Stomach smooth muscle (tissue), 2 donors: ENCODE measurements around the gene VTN.
A peak's percentile ranks its signal among the peaks of the same experiment; 100 is the strongest.

Experiments used
- H3K27ac ChIP-seq: one replicate; pipeline ENCODE4 v1.7.0; 2013; ENCODE audit warnings: mild to moderate bottlenecking, low read length, inconsistent platforms
- H3K27me3 ChIP-seq, 2 donors: one replicate each; pipeline ENCODE4 v1.7.0; 2013; ENCODE audit warnings: low read length in 2 of 2; ENCODE audit not compliant: insufficient read depth in 2 of 2, control insufficient read depth in 1 of 2
- H3K36me3 ChIP-seq, 2 donors: one replicate each; pipeline ENCODE4 v1.7.0; 2013; ENCODE audit warnings: low read length in 2 of 2; ENCODE audit not compliant: control insufficient read depth in 2 of 2, insufficient read depth in 2 of 2
- H3K4me1 ChIP-seq: one replicate; pipeline ENCODE4 v1.7.0; 2013; ENCODE audit warnings: low read length; ENCODE audit not compliant: control insufficient read depth, insufficient read depth
- H3K4me3 ChIP-seq, 2 donors: one replicate each; pipeline ENCODE4 v1.7.0; 2013; ENCODE audit warnings: low read length in 2 of 2
- H3K9ac ChIP-seq, 2 donors: one replicate each; pipeline ENCODE4 v1.7.0; 2013; ENCODE audit warnings: low read length in 2 of 2, mild to moderate bottlenecking in 1 of 2
- H3K9me3 ChIP-seq, 2 donors: one replicate each; pipeline ENCODE4 v1.7.0; 2013; ENCODE audit warnings: low read length in 2 of 2; ENCODE audit not compliant: control insufficient read depth in 2 of 2
- donor health status: healthy.
- donor health status: Pancreatic carcinoma.

Gene VTN

DNA sequence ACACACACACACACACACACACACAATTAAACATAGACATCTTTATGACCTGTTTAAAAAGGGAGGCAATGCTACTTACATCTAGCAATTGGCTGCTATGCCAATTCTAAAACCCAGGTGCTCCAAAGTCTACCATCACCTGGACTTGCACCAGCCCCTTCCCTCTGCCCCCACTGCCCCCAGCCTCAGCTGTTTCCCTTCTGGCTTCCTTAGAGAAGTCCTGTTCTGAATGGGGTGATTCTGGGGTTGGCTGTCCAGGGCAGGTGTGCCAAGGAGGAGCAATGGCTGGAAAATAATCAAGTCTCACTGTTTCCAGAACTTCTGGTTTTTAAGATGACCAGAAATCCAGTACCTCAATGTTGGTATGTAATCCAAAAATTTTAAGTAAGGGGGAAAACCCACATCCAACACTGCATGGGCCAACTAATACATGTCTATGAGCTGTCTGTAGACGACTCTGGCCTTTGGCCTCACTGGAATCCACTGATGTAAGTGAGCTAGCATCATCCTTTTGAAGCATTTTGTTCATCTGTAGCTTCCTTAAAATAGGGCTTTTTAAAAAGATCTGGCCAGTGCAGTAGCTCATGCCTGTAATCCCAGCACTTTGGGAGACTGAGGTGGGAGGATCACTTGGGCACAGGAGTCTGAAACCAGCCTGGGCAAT is 36.9 kb downstream of the VTN start:
- H3K4me1 ChIP-seq, result peaks cover 31% of the 10 kb centered on the region
- H3K36me3 ChIP-seq, result peaks cover 20 to 21% of the 10 kb centered on the region in 2 donors
- H3K27me3 ChIP-seq, result no peaks in the 10 kb centered on the region
- H3K9ac ChIP-seq, result peak overlapping the region in 1 of 2 donors; percentile 5
- H3K9me3 ChIP-seq, result no peaks in the 10 kb centered on the region
- no peak overlapping the region for H3K27ac ChIP-seq
- H3K4me3 ChIP-seq, result no peak overlapping the region

DNA sequence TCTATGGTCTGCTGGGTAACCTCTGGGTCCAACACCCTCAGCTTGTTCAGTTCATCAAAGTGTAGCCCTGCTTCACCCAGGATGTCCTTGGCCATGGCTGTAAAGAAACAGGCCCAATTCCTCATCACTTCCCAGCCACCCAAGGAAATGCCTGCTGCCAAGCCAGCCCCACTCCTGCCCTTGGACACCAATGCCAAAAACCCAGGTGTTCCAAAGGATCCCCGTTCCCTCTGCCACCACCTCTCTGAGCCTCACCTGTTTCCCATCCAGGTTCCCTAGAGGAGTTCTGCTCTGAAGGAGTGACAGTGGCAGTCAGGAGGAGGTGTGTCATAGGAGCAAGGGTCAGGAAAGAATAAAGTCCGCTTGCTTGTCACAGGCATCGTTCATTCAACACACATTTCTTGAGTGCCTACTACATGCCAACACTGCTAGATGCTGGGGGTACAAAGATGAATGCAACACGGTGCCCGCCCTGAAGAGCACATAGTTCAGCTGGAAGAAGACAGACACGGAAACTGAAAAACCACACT is 38.2 kb downstream of the VTN start:
- H3K4me1 ChIP-seq, result peaks cover 31% of the 10 kb centered on the region
- peaks cover 20 to 30% of the 10 kb centered on the region in 2 donors for H3K36me3 ChIP-seq
- H3K27ac ChIP-seq, result no peak overlapping the region
- no peak overlapping the region for H3K4me3 ChIP-seq
- no peaks in the 10 kb centered on the region for H3K9me3 ChIP-seq
- no peaks in the 10 kb centered on the region for H3K27me3 ChIP-seq
- H3K9ac ChIP-seq, result no peak overlapping the region

DNA sequence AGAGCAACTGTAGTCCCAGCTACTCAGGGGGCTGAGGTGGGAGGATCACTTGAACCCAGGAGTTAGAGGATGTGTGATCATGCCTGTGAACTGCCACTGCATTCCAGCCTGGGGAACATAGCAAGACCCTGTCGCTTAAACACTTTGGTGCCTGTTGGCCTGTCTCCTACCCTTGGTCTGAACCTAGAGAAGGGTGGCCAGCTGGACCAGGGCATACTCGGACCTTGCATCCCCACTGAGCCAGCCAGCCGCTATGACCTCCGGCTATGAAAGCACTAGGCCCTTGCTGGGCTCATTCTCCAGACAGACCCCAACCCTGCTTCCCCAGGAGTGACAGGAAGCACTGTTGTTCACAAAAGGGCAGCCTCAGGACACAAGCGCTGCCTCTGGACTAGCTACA is 39.4 kb downstream of the VTN start:
- Histone ChIP-seq H3K36me3 (peaks cover 24 to 30% of the 10 kb centered on the region in 2 donors), H3K9me3 (no peaks in the 10 kb centered on the region), H3K27me3 (no peaks in the 10 kb centered on the region), H3K4me1 (peaks cover 19% of the 10 kb centered on the region), H3K9ac (no peak overlapping the region), H3K27ac (no peak overlapping the region), H3K4me3 (no peak overlapping the region)

DNA sequence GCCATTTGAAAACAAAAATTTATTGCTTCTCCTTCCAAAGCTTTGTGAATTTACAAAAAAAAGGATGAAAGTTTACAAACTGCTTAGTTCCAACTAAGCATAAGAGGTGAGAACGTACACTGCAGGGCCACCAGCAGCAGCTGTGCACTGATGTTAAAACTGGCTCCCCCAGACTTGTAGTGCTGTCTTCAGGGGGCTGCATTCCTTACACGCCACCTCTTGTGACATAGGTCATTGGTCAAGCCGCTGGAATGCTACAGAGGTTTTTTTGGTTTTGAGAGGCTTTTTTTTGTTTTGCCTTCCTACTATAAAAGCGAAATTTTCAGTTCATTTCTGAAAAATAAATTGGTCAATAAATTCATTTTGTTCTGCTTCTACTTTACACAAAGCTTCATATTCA is 41.8 kb downstream of the VTN start:
- Histone ChIP-seq H3K9me3 (no peaks in the 10 kb centered on the region), H3K27me3 (no peaks in the 10 kb centered on the region), H3K4me3 (no peak overlapping the region), H3K36me3 (peaks cover 24 to 30% of the 10 kb centered on the region in 2 donors), H3K27ac (no peak overlapping the region), H3K9ac (no peak overlapping the region), H3K4me1 (peaks cover 3% of the 10 kb centered on the region)

DNA sequence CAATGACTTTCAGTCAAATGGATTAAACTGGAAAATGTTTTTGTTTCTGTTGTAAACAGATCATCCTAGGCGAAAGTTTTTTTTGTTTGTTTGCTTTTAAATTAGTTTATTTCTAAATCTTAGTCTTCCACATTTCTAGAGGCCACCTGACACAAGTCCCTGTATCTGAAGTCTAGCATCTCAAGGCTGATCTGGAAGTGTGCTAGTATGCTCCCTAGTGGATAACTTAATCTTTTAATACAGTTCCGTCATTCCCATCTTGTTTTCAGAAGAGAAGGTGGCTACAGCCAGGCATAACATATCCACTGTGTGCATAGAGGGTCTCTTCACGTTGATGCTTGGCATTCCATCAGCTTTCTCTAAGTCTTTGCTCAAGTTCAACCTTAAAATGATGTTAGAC is 42.4 kb downstream of the VTN start:
- Histone ChIP-seq H3K27ac (no peak overlapping the region), H3K36me3 (peaks cover 24 to 30% of the 10 kb centered on the region in 2 donors), H3K4me3 (no peak overlapping the region), H3K4me1 (no peaks in the 10 kb centered on the region), H3K9me3 (no peaks in the 10 kb centered on the region), H3K27me3 (no peaks in the 10 kb centered on the region), H3K9ac (no peak overlapping the region)

DNA sequence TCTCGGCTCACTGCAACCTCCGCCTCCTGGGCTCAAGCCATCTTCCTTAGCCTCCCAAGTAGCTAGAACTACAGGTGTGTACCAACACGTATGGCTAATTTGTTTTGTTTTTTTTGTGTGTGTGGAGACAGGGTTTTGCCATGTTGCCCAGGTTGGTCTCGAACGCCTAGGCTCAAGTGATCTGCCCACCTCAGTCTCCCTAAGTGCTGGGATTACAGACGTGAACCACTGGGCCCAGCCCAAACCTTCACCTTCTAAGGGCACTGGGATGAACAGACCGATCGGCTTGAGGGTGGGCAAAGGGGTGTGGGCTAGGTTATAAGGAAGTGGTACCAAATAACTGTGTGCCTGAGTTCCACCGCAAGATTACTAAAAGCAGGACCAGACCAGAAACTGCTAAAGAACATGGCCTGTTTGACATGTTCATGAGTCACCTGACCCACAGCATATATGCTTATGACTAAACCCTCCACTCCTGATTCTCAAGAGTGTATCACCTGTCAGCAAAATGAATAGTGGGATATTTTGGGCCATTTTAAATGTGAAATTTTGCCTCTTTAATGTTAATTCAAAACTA is 43.0 kb downstream of the VTN start:
- H3K4me3 ChIP-seq, result no peak overlapping the region
- peaks cover 24 to 29% of the 10 kb centered on the region in 2 donors for H3K36me3 ChIP-seq
- no peak overlapping the region for H3K9ac ChIP-seq
- H3K9me3 ChIP-seq, result no peaks in the 10 kb centered on the region
- no peaks in the 10 kb centered on the region for H3K27me3 ChIP-seq
- no peaks in the 10 kb centered on the region for H3K4me1 ChIP-seq
- H3K27ac ChIP-seq, result no peak overlapping the region

DNA sequence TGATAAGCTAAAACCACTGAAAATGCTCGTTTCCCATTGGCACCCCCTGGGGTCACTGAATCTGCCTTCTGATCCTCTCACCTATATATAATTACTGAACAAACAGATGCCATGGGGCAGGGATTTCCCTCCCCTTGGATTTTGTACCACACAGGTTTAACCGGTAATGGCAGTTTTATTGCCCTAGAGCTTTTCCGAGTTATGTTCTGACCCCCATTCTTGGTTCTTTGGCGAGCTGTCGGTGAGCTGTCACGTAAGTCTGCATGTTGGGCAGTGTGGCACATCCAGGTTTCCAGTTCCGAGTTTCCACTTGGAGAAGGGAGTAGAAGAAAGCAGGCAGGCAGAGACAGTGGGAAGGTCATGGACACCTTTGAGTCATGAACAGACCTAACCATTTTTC is 44.0 kb downstream of the VTN start:
- H3K27ac ChIP-seq, result no peak overlapping the region
- no peaks in the 10 kb centered on the region for H3K4me1 ChIP-seq
- H3K4me3 ChIP-seq, result no peak overlapping the region
- no peak overlapping the region for H3K9ac ChIP-seq
- no peaks in the 10 kb centered on the region for H3K9me3 ChIP-seq
- H3K27me3 ChIP-seq, result no peaks in the 10 kb centered on the region
- peaks cover 14 to 19% of the 10 kb centered on the region in 2 donors for H3K36me3 ChIP-seq

DNA sequence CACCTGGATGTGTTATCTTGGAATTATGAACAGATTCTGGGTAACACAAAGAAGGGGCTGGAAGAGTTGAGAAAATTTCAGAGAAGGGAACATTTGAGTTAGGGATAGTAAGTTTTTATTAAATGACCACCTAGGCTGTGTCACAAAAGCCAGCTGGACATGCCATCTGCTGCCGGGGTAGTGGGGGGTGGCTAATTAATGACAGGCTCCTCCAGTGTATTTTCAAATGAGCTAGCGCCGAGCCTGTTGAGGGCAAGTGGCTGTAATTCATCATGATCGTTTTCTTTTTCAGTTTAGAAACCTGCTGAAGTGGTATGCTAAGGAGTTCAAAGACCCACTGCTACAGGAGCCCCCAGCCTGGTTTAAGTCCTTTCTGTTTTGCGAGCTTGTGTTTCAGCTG is 44.9 kb downstream of the VTN start:
- H3K27ac ChIP-seq, result no peak overlapping the region
- no peak overlapping the region for H3K9ac ChIP-seq
- H3K36me3 ChIP-seq, result peaks cover 13 to 19% of the 10 kb centered on the region in 2 donors
- peaks cover under 1% of the 10 kb centered on the region for H3K4me1 ChIP-seq
- H3K9me3 ChIP-seq, result no peaks in the 10 kb centered on the region
- H3K4me3 ChIP-seq, result no peak overlapping the region
- H3K27me3 ChIP-seq, result no peaks in the 10 kb centered on the region

DNA sequence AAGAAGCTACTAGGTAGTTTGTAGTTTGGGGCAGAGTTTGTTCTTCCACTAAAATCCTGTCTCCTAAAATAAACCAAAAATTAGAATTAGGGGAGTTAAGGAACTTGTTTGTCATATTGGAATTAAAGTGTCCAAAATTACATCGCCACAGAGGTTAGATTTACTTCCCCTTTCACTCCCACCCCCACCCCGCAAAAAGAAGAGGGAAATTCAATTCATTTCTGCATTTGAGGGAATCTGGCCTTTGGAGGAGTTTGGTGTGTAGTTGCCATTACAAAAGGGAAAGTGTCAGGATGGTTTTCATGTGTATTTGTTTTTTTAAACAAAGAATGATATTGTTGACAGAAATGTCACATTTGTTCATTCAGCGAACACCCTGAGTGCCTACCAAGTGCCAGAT is 45.3 kb downstream of the VTN start:
- Histone ChIP-seq H3K4me3 (no peak overlapping the region), H3K4me1 (peaks cover 4% of the 10 kb centered on the region), H3K27ac (no peak overlapping the region), H3K9ac (no peak overlapping the region), H3K9me3 (no peaks in the 10 kb centered on the region), H3K27me3 (no peaks in the 10 kb centered on the region), H3K36me3 (peaks cover 13 to 19% of the 10 kb centered on the region in 2 donors)

DNA sequence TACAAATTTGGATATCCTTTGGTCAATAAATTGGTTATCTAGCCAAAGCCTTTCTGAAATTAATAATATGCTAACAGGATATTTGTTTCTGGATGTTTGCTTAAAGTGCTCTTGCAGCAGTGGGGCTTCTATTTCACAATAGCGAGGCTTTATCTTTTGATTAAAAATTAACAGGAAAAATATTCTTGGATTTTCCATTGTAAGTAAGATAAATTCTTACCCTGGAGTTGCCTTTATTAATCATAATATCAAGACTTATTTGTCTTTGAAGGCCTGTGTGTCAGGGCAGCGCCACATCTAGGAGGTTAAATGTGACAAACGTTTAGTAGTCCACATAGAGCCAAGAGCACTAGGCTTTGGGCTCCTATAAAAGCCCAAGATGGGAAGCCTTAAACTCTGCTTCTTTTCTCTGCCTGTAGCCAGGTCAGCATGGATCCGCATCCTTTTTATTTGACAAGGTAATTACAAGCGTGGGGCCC is 45.8 kb downstream of the VTN start:
- Histone ChIP-seq H3K9me3 (no peaks in the 10 kb centered on the region), H3K4me1 (peaks cover 9% of the 10 kb centered on the region), H3K27ac (no peak overlapping the region), H3K4me3 (no peak overlapping the region), H3K9ac (no peak overlapping the region), H3K36me3 (peaks cover 12 to 17% of the 10 kb centered on the region in 2 donors), H3K27me3 (no peaks in the 10 kb centered on the region)
